Upper lobe of left lung (tissue), 6 donors: Measurements from ENCODE around the gene ATP8B3. TPM values are rescaled to one million over a fixed set of nuclear protein-coding genes. Genes with fewer than 3 reads are reported as not detected.

Source experiments
- ATAC-seq, 2 donors: fragments of 200-7000 bp; cut with Tn5 transposase; one replicate each; pipeline ENCODE4 v1.9.1; 2022; ENCODE audit warnings: mild to moderate bottlenecking in 2 of 2, moderate library complexity in 2 of 2; ENCODE audit not compliant: low FRiP score in 2 of 2
- DNase-seq, 2 donors: peaks; one replicate each; pipeline ENCODE4 v3.0.0-alpha.2; 2019 to 2020
- H3K27ac ChIP-seq, 4 donors: fragments of 200-600 bp; sonication (generic); one replicate each; pipeline ENCODE4 v1.5.1; 2016 to 2019
- H3K27me3 ChIP-seq, 4 donors: fragments of 200-600 bp; sonication (generic); one replicate each; pipeline ENCODE4 v1.5.1; 2017 to 2019
- H3K36me3 ChIP-seq, 4 donors: fragments of 200-600 bp; sonication (generic); one replicate each; pipeline ENCODE4 v1.5.1; 2016 to 2019
- H3K4me1 ChIP-seq, 4 donors: fragments of 200-600 bp; sonication (generic); one replicate each; pipeline ENCODE4 v1.5.1; 2018 to 2019
- H3K4me3 ChIP-seq, 4 donors: fragments of 200-600 bp; sonication (generic); one replicate each; pipeline ENCODE4 v1.5.1; 2017 to 2019; ENCODE audit warnings: mild to moderate bottlenecking in 2 of 4, moderate library complexity in 1 of 4
- H3K9me3 ChIP-seq, 4 donors: fragments of 200-600 bp; sonication (generic); one replicate each; pipeline ENCODE4 v1.5.1; 2018 to 2019
- CTCF ChIP-seq, 6 experiments: fragments of 450-650 bp in 4 of 6; fragments of 200-600 bp in 2 of 6; sonication (generic) in 2 of 6; IDR thresholded peaks; one replicate each; pipeline ENCODE4 v1.5.1; 2016 to 2019; ENCODE audit warnings: antibody characterized with exemption in 6 of 6
- EP300 ChIP-seq, 4 donors: sonication (generic); formaldehyde crosslinking; IDR thresholded peaks; one replicate each; pipeline ENCODE4 v1.5.1; 2017; ENCODE audit warnings: antibody characterized with exemption in 4 of 4, control low read depth in 2 of 4
- POLR2A ChIP-seq, 4 donors: fragments of 450-650 bp; IDR thresholded peaks; one replicate each; pipeline ENCODE4 v1.5.1; 2016 to 2017; ENCODE audit warnings: antibody characterized with exemption in 4 of 4, mild to moderate bottlenecking in 2 of 4
- POLR2AphosphoS5 ChIP-seq, 2 donors: sonication (generic); formaldehyde crosslinking; IDR thresholded peaks; one replicate each; pipeline ENCODE4 v1.5.1; 2017; ENCODE audit warnings: antibody characterized with exemption in 2 of 2
- WGBS, 2 donors: methylation state at CpG; one replicate each; pipeline ENCODE4 v1.1.5; 2017 to 2018; 5-methylcytosine and 5-hydroxymethylcytosine counted together
- total RNA-seq, 6 donors: library from RNA; depleted of rRNA in 4 of 6; stranded (reverse); fragments of >200 nt in 4 of 6; gene quantifications; one replicate each; pipeline versions ENCODE4 v1.1.0 to v1.2.1, GENCODE V29; 2016 to 2021
- donor health status: DM: no; HTN: no; CAD: no; lungs with moderate emphysema.
- donor health status: DM: no; HTN: yes; CAD: no; lungs with severe emphysema.

The ATP8B3 gene
- total RNA-seq, 6 donors from 2014 or later: under 0.01 to 6.2 (median 1.1) TPM

GRCh38 chr19:1810439-1811160 lies 1.5 kb downstream of the ATP8B3 start:
- WGBS, 2 donors: 84 to 92% methylated on average over 19 of the region's 19 CpGs
- peaks cover 12 to 21% (median 18%) of the 10 kb centered on the region in 4 donors for H3K4me1 ChIP-seq

GRCh38 chr19:1809678-1810077 lies 2.4 kb downstream of the ATP8B3 start:
- H3K27me3 ChIP-seq: no peaks in the 10 kb centered on the region
- H3K9me3 ChIP-seq: no peaks in the 10 kb centered on the region
- peaks cover 0 to 3% (median under 1%) of the 10 kb centered on the region in 4 donors for H3K36me3 ChIP-seq
- WGBS, 2 donors: 81 to 86% methylated on average over 2 to 18 of the region's 18 CpGs
- ATAC-seq (no peak), DNase-seq (peak in 1 of 2 donors; percentile 72)
- H3K27ac ChIP-seq: no peak overlapping the region
- peaks cover 12 to 21% (median 18%) of the 10 kb centered on the region in 4 donors for H3K4me1 ChIP-seq
- TF ChIP-seq CTCF (IDR thresholded peaks at IDR 0.05): no peak
- TF ChIP-seq POLR2A (IDR thresholded peaks at IDR 0.05): no peak
- TF ChIP-seq POLR2AphosphoS5 (IDR thresholded peaks at IDR 0.05): no peak
- no peak for TF ChIP-seq EP300 (IDR thresholded peaks at IDR 0.05)
- no peak overlapping the region for H3K4me3 ChIP-seq

More at GRCh38 chr19:1810439-1811160, 1.5 kb downstream of the ATP8B3 start:
- no peaks in the 10 kb centered on the region for H3K9me3 ChIP-seq
- TF ChIP-seq POLR2A (IDR thresholded peaks at IDR 0.05): no peak
- TF ChIP-seq EP300 (IDR thresholded peaks at IDR 0.05): no peak
- TF ChIP-seq CTCF (IDR thresholded peaks at IDR 0.05): no peak
- no peak for TF ChIP-seq POLR2AphosphoS5 (IDR thresholded peaks at IDR 0.05)
- peak overlapping the region in 2 of 4 donors; percentile 33 to 79 for H3K27ac ChIP-seq
- DNase-seq: peak in 1 of 2 donors; percentile 76
- peaks cover 0 to 12% (median 7%) of the 10 kb centered on the region in 4 donors for H3K36me3 ChIP-seq
- ATAC-seq: no peak
- H3K27me3 ChIP-seq: no peaks in the 10 kb centered on the region
- no peak overlapping the region for H3K4me3 ChIP-seq

- no peaks in the 10 kb centered on the region for H3K36me3 ChIP-seq
- no peaks in the 10 kb centered on the region for H3K27me3 ChIP-seq
- no peak overlapping the region for H3K27ac ChIP-seq
- DNase-seq (no peak), ATAC-seq (no peak)
- TF ChIP-seq POLR2A (IDR thresholded peaks at IDR 0.05) (no peak), EP300 (IDR thresholded peaks at IDR 0.05) (no peak), CTCF (IDR thresholded peaks at IDR 0.05) (no peak), POLR2AphosphoS5 (IDR thresholded peaks at IDR 0.05) (no peak)
- no peak overlapping the region for H3K4me3 ChIP-seq
- 77 to 92% methylated on average over 2 of the region's 2 CpGs for WGBS, 2 donors
- H3K9me3 ChIP-seq: no peaks in the 10 kb centered on the region
- peaks cover 11 to 17% (median 17%) of the 10 kb centered on the region in 4 donors for H3K4me1 ChIP-seq
These were observed 3.7 kb downstream of the ATP8B3 start for GRCh38 chr19:1808395-1808731.

GRCh38 chr19:1807695-1808394 lies 4.2 kb downstream of the ATP8B3 start:
- no peaks in the 10 kb centered on the region for H3K27me3 ChIP-seq
- no peak overlapping the region for H3K4me3 ChIP-seq
- no peak overlapping the region for H3K27ac ChIP-seq
- WGBS, 2 donors: 70 to 90% methylated on average over 15 to 30 of the region's 30 CpGs
- no peak for TF ChIP-seq POLR2AphosphoS5 (IDR thresholded peaks at IDR 0.05)
- no peak for TF ChIP-seq POLR2A (IDR thresholded peaks at IDR 0.05)
- TF ChIP-seq CTCF (IDR thresholded peaks at IDR 0.05): no peak
- no peak for TF ChIP-seq EP300 (IDR thresholded peaks at IDR 0.05)
- no peaks in the 10 kb centered on the region for H3K36me3 ChIP-seq
- H3K9me3 ChIP-seq: no peaks in the 10 kb centered on the region
- no peak for ATAC-seq
- DNase-seq: peak in 1 of 2 donors; percentile 84
- H3K4me1 ChIP-seq: peaks cover 6 to 12% (median 11%) of the 10 kb centered on the region in 4 donors
